Cardiac muscle cell (in vitro differentiated cells and primary cell): ENCODE data around the gene GRAMD4. TPM values are rescaled to one million over a fixed set of nuclear protein-coding genes. Genes with fewer than 3 reads are reported as not detected.

Source experiments
- DNase-seq, 2 donors: peaks; one replicate each; pipeline versions ENCODE4 v3.0.0 to v3.0.0-alpha.2; 2010 to 2017; ENCODE audit warnings: low read depth in 1 of 2, low spot score in 1 of 2
- H3K27ac ChIP-seq: fragments of 200-600 bp; sonication (generic); 2 replicates; pipeline ENCODE4 v1.5.1; 2016
- H3K27me3 ChIP-seq: fragments of 200-600 bp; sonication (generic); 2 replicates; pipeline ENCODE4 v1.6.0; 2016; ENCODE audit warnings: control low read depth
- H3K36me3 ChIP-seq: fragments of 200-600 bp; sonication (generic); 2 replicates; pipeline ENCODE4 v1.5.1; 2016; ENCODE audit warnings: control low read depth
- H3K4me1 ChIP-seq: fragments of 200-600 bp; sonication (generic); 2 replicates; pipeline ENCODE4 v1.8.1; 2017; ENCODE audit warnings: low read depth, mild to moderate bottlenecking, mixed run types
- H3K4me3 ChIP-seq: fragments of 200-600 bp; sonication (generic); 2 replicates; pipeline ENCODE4 v1.5.1; 2016; ENCODE audit warnings: mild to moderate bottlenecking
- H3K9me3 ChIP-seq: fragments of 200-600 bp; sonication (generic); 2 replicates; pipeline ENCODE4 v1.5.1; 2017; ENCODE audit warnings: low read depth, mild to moderate bottlenecking, control low read depth
- CTCF ChIP-seq: IDR thresholded peaks from 2 replicates; pipeline ENCODE4 v1.5.1; 2012; ENCODE audit warnings: low read depth, mild to moderate bottlenecking, low read length
- polyA plus RNA-seq: library from polyadenylated mRNA; unstranded; fragments of >200 nt; fragmentation: Nextera tagmentation; extraction: Ambion mirVana; gene quantifications from 2 replicates; pipeline ENCODE4 v1.2.1, GENCODE V29; 2016
- total RNA-seq: library from RNA; depleted of rRNA; stranded (reverse); fragments of >200 nt; gene quantifications from 2 replicates; pipeline ENCODE4 v1.2.3, GENCODE V29; 2016

Gene GRAMD4
- total and polyA plus RNA-seq, 2 experiments from 2014 or later: 49.3 to 51.8 TPM

DNA sequence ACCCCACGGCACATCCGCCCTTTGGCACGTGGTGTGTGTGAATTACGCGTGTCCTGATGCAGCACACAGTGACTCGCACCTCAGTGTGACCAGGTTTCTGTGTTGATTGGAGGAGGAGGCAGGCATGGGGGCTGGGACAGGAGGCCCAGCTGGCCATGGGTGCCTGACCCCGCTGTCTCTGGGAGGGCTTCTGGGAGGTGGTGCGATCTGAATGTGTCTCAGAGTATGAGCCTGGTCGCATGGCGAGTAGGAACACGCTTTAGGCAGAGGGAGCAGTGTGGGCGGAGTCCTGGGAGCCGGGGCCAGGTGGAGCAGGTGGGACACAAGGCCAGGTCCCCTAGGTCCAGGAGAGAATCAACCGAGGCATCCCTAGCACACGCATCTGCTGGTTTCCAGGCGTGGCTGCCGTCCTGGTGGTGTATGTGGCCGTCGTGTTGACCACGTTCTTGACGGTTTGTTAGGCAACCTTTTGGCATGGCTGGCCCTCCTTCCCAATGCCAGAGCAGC lies 5.7 kb downstream of the GRAMD4 start:
- no peak for DNase-seq
- no peak for TF ChIP-seq CTCF
- no peak overlapping the region for H3K27ac ChIP-seq
- no peak overlapping the region for H3K4me3 ChIP-seq
- no peaks in the 10 kb centered on the region for H3K27me3 ChIP-seq
- H3K4me1 ChIP-seq: no peaks in the 10 kb centered on the region
- H3K9me3 ChIP-seq: no peaks in the 10 kb centered on the region
- no peaks in the 10 kb centered on the region for H3K36me3 ChIP-seq

- Histone ChIP-seq H3K27me3 (no peaks in the 10 kb centered on the region), H3K9me3 (no peaks in the 10 kb centered on the region), H3K36me3 (no peaks in the 10 kb centered on the region), H3K4me3 (no peak overlapping the region), H3K27ac (no peak overlapping the region), H3K4me1 (no peaks in the 10 kb centered on the region)
- DNase-seq: no peak
- no peak for TF ChIP-seq CTCF
These were observed 6.2 kb downstream of the GRAMD4 start for GRCh38 chr22:46626356-46626755.

GRCh38 chr22:46626911-46627805 lies 7.0 kb downstream of the GRAMD4 start:
- H3K4me3 ChIP-seq: no peak overlapping the region
- H3K9me3 ChIP-seq: no peaks in the 10 kb centered on the region
- H3K36me3 ChIP-seq: no peaks in the 10 kb centered on the region
- H3K27me3 ChIP-seq: no peaks in the 10 kb centered on the region
- no peak for TF ChIP-seq CTCF
- no peak for DNase-seq
- no peaks in the 10 kb centered on the region for H3K4me1 ChIP-seq
- no peak overlapping the region for H3K27ac ChIP-seq

DNA sequence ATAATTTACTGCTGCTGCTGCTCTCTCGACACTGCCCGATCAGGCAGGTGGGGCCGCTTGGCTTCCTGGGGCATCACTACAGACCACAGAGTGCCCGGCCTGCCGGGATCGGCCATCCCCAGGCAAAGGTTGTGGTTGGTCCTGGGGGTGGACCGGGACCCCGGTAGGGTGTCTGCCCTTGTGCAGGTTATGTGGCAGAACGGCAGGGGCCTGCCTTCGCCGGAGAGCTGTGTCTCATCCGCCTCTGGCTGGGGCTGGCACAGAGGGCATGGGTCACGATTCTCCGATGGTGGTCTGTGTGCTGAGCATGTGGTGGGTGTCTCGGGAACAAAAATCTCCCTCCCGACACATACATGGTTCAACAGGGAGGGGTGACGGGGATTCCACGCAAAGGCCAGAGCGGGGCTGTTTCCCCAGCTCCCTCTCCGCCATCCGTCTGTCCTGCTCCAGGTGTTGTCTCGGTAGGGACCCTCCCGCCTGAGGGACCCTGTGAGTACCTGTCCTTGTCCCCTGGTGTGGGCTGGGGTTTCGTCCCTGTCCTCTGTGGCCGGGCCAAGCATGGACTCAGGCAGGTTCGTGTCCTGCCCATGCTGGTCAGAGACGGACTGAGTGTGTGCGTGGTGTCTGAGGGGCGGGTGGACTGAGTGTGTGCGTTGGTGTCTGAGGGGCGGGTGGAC lies 7.8 kb downstream of the GRAMD4 start:
- H3K27ac ChIP-seq: no peak overlapping the region
- no peaks in the 10 kb centered on the region for H3K36me3 ChIP-seq
- no peaks in the 10 kb centered on the region for H3K9me3 ChIP-seq
- no peak for DNase-seq
- H3K4me1 ChIP-seq: no peaks in the 10 kb centered on the region
- TF ChIP-seq CTCF: no peak
- H3K27me3 ChIP-seq: no peaks in the 10 kb centered on the region
- H3K4me3 ChIP-seq: no peak overlapping the region

DNA sequence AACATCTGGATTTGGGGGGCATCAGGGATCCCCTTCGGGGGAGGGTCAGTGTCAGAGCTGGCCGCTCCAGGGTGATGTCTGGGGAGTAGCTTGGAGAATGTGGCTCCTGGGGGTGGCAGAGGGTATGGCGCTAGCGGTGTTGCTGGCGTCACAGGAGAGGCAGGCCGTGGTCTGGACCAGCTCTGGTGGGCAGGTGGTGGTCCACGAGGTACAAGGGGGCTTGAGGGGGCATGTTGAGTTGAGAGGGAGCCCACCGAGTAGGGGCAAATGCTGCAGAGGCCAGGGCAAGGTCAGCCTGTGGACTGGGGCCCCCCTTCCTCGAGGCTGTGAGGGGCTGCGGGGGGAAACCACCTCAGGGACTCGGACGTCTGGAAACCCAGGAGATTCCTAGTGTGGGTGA lies 8.6 kb downstream of the GRAMD4 start:
- no peak for TF ChIP-seq CTCF
- Histone ChIP-seq H3K27me3 (no peaks in the 10 kb centered on the region), H3K4me3 (no peak overlapping the region), H3K27ac (no peak overlapping the region), H3K36me3 (no peaks in the 10 kb centered on the region), H3K9me3 (no peaks in the 10 kb centered on the region), H3K4me1 (peaks cover under 1% of the 10 kb centered on the region)
- no peak for DNase-seq
